ENCODE measurements around the gene ALAD. TPM values are rescaled to one million over a fixed set of nuclear protein-coding genes. Genes with fewer than 3 reads are reported as not detected.

The ALAD gene
- total RNA-seq, 1 experiment from 2014 or later: 7.8 TPM

DNA sequence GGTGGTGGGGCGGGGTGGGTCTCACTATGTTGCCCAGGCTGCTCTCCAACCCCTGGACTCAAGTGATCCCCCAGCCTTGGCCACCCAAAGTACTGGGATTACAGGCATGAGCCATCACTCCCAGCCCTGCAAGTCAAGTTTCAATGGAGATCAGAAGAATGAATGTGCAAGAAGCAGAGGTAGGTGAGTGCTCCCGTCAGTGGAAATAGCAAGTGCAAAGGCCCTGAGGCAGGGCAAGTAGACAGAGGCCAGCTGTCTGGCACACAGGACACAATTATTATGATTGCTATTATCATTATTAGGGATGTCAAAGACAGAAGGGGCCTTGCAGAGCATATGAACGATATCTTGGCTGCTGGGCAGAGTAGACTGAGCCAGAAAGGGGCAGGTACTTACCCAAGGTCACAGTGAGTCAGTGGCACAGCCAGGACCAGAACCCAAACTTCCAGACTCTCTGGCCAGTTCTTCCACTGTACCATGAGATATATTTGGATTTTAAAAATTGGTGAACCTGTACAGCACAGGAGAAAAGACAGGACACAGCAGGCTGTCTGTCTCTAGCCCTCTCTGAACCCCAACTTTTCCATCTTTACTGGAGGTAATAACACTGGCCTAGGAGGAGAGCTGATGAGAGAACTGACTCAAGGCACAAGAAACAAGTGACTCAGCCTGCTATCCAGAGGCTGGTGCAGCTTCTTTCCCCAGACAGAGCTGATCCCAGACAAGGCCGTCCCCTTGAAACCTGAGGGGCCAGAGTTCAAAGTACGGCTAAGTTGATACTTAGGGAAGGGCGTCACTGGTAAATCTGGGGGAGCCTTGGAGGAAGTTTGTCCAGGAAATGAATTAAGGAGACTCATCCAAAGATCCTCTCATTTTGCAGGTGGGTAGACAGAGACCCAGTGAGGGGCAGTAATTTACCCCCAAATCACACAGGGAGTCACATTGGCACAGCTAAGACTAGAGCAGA is 25.7 kb downstream of the ALAD start:
- BruUV-seq (replicated peaks): TSS peak; percentile 37
- TF ChIP-seq, protein P1, sequence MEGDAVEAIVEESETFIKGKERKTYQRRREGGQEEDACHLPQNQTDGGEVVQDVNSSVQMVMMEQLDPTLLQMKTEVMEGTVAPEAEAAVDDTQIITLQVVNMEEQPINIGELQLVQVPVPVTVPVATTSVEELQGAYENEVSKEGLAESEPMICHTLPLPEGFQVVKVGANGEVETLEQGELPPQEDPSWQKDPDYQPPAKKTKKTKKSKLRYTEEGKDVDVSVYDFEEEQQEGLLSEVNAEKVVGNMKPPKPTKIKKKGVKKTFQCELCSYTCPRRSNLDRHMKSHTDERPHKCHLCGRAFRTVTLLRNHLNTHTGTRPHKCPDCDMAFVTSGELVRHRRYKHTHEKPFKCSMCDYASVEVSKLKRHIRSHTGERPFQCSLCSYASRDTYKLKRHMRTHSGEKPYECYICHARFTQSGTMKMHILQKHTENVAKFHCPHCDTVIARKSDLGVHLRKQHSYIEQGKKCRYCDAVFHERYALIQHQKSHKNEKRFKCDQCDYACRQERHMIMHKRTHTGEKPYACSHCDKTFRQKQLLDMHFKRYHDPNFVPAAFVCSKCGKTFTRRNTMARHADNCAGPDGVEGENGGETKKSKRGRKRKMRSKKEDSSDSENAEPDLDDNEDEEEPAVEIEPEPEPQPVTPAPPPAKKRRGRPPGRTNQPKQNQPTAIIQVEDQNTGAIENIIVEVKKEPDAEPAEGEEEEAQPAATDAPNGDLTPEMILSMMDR (IDR thresholded peaks at IDR 0.05; ENCODE audit: unreplicated experiment): no peak
- Mint-ChIP-seq H3K36me3 (ENCODE audit: insufficient read depth, unreplicated experiment) (peaks cover 12% of the 10 kb centered on the region), H3K4me3 (ENCODE audit: unreplicated experiment) (peak overlapping the region; percentile 78), H3K27me3 (ENCODE audit: insufficient read depth, unreplicated experiment) (no peaks in the 10 kb centered on the region), H3K4me1 (ENCODE audit: insufficient read depth, unreplicated experiment) (peaks cover 5% of the 10 kb centered on the region), H3K27ac (ENCODE audit: low read depth, unreplicated experiment) (peak overlapping the region; percentile 64), H3K9me3 (ENCODE audit: unreplicated experiment) (no peaks in the 10 kb centered on the region)
- DNase-seq (ENCODE audit: unreplicated experiment): no peak
- intact Hi-C loops (cut with micrococcal nuclease): no loop called here
- POLR2A ChIA-PET: interaction anchor here (1.8 kb wide), 1 partner anchor 35 kb away, joined by 9 read pairs; the partner anchor contains the start of genes C9orf43 and POLE3
- CTCF ChIA-PET: interaction anchor here (0.6 kb wide), 1 partner anchor 854 kb away, joined by 3 read pairs; no protein-coding TSS in a partner anchor

- no peaks in the 10 kb centered on the region for H3K9me3 Mint-ChIP-seq (ENCODE audit: unreplicated experiment)
- TF ChIP-seq, protein P1 (IDR thresholded peaks at IDR 0.05; ENCODE audit: unreplicated experiment): no peak
- no peaks in the 10 kb centered on the region for H3K27me3 Mint-ChIP-seq (ENCODE audit: insufficient read depth, unreplicated experiment)
- H3K27ac Mint-ChIP-seq (ENCODE audit: low read depth, unreplicated experiment): no peak overlapping the region
- H3K4me3 Mint-ChIP-seq (ENCODE audit: unreplicated experiment): no peak overlapping the region
- intact Hi-C loops (cut with micrococcal nuclease): no loop called here
- DNase-seq (ENCODE audit: unreplicated experiment): no peak
- BruUV-seq (replicated peaks): no TSS peak
- POLR2A ChIA-PET: no interaction called here
- CTCF ChIA-PET: no interaction called here
- H3K36me3 Mint-ChIP-seq (ENCODE audit: insufficient read depth, unreplicated experiment): peaks cover 12% of the 10 kb centered on the region
- peaks cover 5% of the 10 kb centered on the region for H3K4me1 Mint-ChIP-seq (ENCODE audit: insufficient read depth, unreplicated experiment)
These were observed 27.2 kb downstream of the ALAD start for GRCh38 chr9:113373676-113374392.

DNA sequence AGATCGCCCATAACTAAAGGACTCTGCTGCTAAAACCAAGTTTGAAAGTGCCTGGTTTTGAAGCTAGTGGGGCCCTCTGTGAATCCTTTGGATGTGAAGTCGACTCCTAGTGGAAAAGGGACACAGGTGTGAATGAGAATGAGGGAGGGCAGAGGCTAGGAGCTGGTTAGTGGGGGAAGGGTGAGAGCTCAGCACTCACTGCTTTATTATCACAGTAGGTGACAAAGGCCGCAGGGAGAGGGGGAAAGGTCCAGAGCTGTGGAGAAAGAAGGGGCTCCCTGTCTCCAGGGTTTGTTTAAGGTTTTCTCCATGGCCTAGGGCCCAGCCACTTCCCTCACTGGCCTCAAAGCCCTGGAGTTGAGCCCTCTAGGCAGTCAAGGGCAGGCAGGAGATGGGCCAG is 27.8 kb downstream of the ALAD start:
- peaks cover 5% of the 10 kb centered on the region for H3K4me1 Mint-ChIP-seq (ENCODE audit: insufficient read depth, unreplicated experiment)
- no peaks in the 10 kb centered on the region for H3K27me3 Mint-ChIP-seq (ENCODE audit: insufficient read depth, unreplicated experiment)
- no peak for DNase-seq (ENCODE audit: unreplicated experiment)
- no peak overlapping the region for H3K4me3 Mint-ChIP-seq (ENCODE audit: unreplicated experiment)
- BruUV-seq (replicated peaks): no TSS peak
- TF ChIP-seq, protein P1 (IDR thresholded peaks at IDR 0.05; ENCODE audit: unreplicated experiment): no peak
- intact Hi-C loops (cut with micrococcal nuclease): no loop called here
- no peaks in the 10 kb centered on the region for H3K9me3 Mint-ChIP-seq (ENCODE audit: unreplicated experiment)
- ChIA-PET CTCF (interaction anchor here (0.6 kb wide), 1 partner anchor 17 kb away, joined by 3 read pairs; no protein-coding TSS in a partner anchor), POLR2A (no interaction called here)
- H3K27ac Mint-ChIP-seq (ENCODE audit: low read depth, unreplicated experiment): no peak overlapping the region
- peaks cover 12% of the 10 kb centered on the region for H3K36me3 Mint-ChIP-seq (ENCODE audit: insufficient read depth, unreplicated experiment)

DNA sequence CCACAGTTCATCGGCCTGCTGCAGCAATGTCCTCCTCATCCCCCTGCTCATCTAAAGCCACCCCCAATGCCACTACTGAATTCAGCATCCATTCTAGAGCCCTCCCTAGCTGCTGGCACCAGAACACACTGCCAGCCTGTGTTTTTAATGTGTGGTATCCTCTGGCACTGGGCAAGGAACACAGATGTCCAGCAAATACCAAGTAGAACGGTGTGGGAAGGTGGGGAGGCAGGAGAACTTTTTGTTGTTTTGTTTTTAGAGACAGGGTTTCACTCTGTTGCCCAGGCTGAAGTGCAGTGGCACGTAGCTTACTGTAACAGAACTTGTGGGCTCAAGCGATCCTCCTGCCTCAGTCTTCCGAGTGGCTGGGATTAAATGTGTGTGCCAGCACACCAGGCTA is 29.0 kb downstream of the ALAD start:
- intact Hi-C loops (cut with micrococcal nuclease): no loop called here
- Mint-ChIP-seq H3K27me3 (ENCODE audit: insufficient read depth, unreplicated experiment) (no peaks in the 10 kb centered on the region), H3K27ac (ENCODE audit: low read depth, unreplicated experiment) (no peak overlapping the region), H3K4me3 (ENCODE audit: unreplicated experiment) (no peak overlapping the region), H3K9me3 (ENCODE audit: unreplicated experiment) (no peaks in the 10 kb centered on the region), H3K4me1 (ENCODE audit: insufficient read depth, unreplicated experiment) (peaks cover 5% of the 10 kb centered on the region), H3K36me3 (ENCODE audit: insufficient read depth, unreplicated experiment) (peaks cover 12% of the 10 kb centered on the region)
- ChIA-PET CTCF (no interaction called here), POLR2A (no interaction called here)
- DNase-seq (ENCODE audit: unreplicated experiment): no peak
- TF ChIP-seq, protein P1 (IDR thresholded peaks at IDR 0.05; ENCODE audit: unreplicated experiment): no peak
- BruUV-seq (replicated peaks): no TSS peak

Data from MCF 10A (cell line).